Stimulated activated CD8-positive, alpha-beta memory T cell treated with anti-CD3 and anti-CD28 coated beads, Interleukin-4, amount 100 ng/mL, for 48 hours (primary cell): ENCODE results near the gene OSR1.
"Not testable (repeated sequence)": the region's sequence is repeated elsewhere in the genome, so short reads cannot be mapped to it uniquely, and the experiment has no call there.

ENCODE experiments used
- DNase-seq: peaks from one replicate; pipeline ENCODE4 v3.0.0-alpha.2; 2020

The OSR1 gene

DNA sequence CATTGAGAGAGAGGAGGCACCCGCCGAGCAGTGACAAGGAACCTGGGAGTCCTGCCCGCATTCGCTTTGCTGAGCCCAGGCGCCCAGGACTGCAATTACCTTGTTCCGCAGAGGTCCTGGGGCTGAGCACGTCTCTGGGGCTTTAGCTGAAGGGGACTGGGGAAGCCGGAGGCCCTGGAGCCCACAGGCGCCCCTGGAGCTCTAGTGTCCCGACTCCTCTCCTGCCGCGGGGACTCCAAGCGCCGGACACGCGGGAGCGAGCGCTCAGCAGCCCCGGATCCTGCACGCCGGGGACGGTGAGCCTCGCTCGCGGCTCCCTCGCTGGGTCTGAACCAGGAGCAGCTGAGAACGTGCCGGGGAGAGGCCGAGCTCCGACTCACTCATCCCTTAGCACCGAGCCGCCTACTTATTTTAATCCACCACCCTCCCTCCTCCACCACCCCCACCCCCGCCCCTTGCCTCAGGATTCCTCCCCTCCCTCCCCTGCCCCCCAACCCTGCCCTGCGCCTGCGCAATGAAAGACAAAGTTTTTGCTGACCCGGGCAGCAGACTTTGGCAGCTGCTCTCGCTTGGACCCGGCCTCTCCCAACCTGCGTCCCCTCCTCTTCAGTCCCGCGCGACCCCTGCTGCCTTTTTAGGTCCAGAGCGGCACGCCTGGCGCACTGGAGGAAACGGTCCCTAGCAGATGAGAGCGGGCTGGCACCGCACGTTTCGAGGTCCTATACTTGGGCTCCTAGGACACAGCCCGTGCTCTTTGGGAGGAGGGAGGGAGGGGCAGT is at the start of gene OSR1:
Gene OSR1 (minus strand): TSS at position 382 of the 779 bp plus-strand sequence. CDS start 4,818 bp downstream, outside the sequence.
- no peak for DNase-seq

DNA sequence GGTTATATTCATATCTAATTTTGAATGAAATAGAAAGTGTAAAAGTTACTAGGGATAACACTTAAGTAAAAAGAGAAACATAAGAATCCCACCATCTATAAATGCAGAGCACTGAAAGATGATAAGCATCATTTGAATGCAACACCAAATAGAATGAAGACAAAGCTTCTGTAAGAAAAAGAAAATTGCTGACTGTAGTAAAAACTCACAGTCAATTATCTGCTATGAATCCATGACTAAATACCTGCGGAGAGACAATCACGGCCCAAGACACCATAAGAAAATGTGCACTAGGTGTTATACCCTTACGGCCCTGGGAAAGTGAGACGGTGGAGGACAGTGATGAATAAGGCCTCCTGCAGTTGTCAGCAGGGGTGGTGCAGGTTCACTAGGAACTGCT is 45.4 kb upstream of the OSR1 start:
- no peak for DNase-seq

DNA sequence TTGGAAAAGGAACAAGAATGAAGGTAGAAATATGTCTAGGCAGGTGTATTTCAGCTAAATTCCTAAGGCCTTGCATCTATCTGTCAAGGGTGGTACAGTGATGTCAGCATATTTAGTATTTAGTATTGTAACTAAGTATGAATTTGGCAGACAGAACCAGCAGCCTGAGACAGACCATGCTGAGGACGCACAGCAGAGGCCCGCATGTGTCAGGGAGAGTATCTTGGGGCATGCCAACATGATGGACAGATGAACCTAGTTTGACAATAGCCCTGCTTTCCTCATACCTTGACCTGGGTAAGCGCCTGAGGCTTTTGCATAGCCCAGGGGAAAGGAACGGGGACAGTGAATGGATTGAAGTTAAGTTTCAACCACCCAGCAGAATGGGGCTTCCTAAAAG is 33.8 kb upstream of the OSR1 start:
- DNase-seq, result no peak

DNA sequence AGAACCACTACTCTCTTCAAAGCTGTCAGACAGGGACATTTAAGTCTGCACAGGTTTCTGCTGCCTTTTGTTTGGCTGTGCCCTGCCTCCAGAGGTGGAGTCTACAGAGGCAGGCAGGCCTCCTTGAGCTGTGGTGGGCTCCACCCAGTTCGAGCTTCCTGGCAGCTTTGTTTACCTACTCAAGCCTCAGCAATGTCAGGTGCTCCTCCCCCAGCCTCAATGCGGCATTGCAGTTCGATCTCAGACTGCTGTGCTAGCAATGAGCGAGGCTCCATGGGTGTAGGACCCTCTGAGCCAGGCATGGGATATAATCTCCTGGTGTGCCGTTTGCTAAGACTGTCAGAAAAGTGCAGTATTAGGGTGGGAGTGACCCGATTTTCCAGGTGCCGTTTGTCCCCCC is 31.0 kb upstream of the OSR1 start:
- DNase-seq, result not testable (repeated sequence)

DNA sequence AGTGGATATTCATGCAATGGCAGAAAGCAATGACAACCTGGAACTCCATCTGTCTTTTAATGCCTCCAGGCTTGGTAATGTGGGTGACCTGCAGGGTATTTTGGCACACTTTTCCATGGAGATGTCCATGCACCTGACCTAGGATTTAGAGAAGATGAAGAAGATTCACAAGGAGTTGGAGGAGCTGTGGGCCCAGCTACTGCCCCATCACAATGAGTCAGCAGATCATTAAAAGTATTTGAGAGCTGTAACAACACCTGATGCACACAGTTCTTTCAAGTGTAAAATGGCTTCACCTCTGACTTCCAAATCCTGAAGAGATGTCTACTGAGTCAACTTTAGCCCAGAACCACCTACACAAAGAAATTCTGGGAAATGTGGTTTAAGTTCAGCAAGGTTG is 22.1 kb upstream of the OSR1 start:
- no peak for DNase-seq

DNA sequence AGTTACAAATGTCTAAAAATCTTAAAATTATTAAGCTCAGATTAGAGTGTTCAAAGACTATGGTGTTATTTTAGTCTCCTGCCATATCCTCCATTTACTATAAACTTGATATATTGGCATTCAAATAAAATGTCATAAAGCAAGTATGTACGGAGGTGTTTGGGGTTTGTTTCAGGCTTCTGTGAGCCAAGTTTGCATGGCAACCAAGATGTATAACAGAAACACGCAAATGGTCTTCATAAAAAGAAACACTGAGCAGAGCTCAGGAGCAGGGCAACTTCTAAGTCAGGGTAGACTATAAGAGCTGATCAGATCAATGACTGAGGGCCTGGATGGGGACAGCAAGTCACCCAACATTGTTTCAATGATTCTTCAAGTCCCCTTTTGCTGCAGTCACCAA is 20.5 kb upstream of the OSR1 start:
- no peak for DNase-seq

DNA sequence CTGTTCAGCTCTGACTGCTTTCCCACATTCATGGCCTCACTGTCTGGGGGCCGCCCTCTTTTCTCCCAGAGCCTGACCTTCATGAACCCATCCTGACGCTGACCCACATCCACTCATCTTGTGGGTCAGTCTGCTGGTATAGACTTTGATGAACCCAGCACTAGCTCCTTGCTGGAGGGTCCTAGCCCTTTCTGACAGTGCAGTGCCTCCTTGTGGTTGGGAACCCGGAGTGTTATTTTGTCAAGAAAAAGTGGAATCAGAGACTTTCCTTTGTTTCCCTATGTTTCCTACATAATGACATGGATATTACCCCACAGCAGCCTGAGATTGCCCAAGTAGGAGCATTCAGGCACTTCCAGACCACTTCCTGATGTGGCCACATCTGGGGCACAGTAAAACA is 19.3 kb upstream of the OSR1 start:
- no peak for DNase-seq

DNA sequence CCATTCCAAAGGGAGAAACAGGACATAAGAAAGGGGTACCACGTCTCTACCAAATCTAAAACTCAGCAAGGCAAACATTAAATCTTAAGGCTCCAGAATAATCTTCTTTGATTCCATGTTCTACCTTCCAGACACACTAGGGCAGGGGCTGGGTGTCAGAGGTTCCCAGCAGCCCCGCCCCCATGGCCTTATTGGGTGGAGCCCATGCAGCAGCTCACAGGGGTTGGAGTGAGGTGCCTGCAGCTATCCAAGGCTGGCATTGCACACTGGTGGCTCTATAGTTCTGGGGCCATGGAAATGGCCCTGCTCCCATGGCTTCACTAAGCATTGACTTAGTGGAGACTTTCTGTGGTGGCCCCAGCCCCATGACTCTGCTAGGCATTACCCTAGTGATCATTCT is 14.9 kb upstream of the OSR1 start:
- no peak for DNase-seq

DNA sequence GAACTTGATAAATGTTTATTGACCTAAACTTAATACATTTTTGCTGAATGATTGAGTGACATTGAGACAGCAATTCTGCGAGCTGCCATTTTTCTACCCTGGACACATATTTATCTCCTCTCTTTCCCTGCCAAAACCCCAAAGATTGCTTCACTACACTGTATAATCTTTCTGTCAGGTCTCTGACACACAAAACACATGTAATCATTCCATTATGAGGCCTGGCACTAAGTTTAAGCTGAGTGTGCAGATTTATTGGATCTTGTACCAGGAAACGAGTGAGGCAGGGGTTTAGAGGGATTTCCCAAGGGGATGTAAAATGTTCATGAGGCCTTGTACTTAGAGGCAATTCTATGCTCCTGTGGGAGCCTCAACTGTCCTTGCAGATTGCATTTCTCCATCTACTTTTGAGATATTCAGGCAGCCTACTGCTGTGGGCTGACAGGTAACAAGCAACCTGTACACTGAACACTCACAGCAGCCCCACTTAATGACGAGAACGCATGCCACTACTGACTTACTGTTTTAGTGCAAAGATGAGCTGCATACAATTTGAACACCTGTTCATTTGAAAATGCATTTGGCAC is 13.7 kb upstream of the OSR1 start:
- no peak for DNase-seq

DNA sequence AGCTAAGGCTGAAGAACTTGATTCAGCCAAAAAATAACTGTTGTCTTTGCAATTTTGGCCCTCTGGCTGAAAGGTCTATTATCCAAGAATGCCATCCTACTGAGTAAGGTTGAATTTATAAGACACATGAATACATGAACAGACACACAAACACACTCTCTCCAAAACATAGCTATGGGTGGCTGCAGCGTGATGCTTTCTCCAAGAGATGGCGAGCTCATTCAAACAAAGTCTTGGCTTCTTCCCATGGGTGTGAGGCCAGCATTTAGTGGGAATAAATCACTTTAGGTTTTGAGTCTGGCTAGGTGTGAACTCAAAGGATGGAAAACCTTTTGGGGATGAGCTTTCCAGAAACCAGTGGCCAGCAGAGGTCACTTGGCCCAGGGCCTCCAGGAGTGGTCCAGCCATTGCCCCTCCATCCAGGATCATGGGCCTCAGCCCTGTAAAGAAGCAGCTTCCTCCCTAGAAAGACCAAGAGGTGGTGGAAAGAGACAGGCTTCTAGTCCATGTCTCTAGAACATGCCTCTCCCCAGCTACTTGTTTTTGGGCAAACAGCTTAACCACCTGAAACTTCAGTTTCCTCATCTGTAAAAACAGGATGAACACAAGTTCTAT is 11.0 kb upstream of the OSR1 start:
- DNase-seq, result no peak

DNA sequence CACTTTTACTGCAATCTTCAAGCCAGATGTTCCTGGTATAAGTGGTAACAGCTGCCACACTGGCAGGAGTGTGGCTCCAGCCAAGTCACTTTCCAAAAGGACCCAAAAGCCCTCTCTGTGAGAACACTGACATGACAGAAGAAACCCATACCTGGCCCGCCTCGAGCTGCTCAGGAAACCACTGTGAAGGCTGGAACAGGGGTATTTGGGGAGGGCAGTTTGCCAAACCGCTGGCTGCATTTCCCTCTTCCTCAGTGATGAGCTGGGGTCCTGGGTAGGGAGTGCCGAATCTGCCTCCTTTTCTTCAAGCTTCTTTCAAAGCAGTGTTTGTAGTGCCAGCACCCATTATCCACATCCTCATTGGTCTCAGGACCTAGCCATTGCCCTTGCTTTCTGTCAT is 10.3 kb upstream of the OSR1 start:
- no peak for DNase-seq

DNA sequence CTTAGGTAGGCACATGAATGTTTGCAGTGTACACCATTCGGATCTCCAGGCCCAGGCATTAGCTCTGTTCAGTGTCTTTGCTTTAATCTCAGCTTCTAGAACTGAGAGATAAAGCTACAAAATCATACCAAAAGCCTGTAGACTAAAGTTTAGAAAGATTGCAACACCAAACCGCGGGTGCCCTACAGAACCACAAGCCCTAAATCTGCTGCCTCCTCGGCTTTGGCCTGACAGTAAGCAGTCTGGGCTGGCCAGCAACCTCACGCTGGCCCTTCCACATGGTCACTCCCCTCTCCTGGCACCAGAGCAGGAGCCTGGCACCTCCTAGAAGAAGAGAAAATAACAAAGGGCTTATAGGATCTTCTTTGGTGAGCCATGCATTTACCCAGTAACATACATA is 8.9 kb upstream of the OSR1 start:
- DNase-seq, result no peak

DNA sequence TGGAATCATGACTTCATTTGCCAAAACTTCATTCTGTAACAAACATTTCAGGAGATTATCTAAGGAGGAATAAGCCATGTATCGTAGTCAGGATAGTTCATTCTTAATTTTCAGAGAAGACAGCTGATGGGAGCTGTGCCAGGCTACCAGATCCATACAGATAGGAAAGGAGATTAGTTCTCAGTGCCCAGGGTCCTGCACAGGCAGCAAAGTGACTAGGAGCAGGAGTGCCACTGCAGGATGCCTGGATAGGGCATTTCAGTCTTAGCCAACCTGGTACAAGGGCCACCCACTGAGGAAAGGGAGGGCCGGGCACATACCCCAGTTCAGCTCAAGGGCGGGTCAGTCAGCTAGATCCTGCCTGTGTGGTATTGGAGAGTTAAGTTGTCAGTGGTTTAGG is 6.7 kb upstream of the OSR1 start:
- DNase-seq, result no peak

DNA sequence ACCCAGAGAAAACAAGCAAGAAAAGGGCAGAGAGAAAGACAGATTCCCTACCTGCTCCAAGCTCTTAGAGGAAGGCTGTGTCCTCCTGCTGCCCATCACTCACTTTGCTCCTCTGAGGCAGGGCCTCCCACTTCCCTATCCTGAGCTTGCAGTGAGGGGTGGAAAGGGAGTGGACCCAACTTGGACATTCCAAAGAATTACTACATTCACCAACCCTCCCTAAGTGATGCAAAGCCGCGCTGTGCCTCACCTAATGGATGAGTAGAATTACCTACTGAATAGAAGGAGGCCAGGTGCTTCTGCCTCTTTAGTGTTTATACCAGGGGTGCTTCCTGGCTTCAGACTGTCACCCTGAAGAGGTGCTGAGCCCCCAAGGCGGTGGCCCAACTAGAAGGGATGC is 5.6 kb upstream of the OSR1 start:
- DNase-seq, result no peak

DNA sequence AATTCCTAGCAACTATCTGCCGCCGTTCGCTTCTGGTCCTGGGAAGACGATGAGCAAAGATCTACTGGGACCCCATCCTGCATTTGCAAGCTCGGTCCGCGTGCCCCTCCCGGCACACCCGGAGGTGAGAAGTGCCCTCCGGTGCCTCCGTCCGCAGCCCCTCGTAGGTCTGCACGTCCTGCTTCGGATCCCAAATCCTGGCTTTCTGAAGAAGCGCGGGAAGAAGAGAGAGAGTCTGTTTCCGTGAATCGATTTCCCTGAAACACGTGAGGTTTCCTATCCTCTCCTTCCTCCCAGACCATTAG is 5.0 kb upstream of the OSR1 start:
- no peak for DNase-seq

DNA sequence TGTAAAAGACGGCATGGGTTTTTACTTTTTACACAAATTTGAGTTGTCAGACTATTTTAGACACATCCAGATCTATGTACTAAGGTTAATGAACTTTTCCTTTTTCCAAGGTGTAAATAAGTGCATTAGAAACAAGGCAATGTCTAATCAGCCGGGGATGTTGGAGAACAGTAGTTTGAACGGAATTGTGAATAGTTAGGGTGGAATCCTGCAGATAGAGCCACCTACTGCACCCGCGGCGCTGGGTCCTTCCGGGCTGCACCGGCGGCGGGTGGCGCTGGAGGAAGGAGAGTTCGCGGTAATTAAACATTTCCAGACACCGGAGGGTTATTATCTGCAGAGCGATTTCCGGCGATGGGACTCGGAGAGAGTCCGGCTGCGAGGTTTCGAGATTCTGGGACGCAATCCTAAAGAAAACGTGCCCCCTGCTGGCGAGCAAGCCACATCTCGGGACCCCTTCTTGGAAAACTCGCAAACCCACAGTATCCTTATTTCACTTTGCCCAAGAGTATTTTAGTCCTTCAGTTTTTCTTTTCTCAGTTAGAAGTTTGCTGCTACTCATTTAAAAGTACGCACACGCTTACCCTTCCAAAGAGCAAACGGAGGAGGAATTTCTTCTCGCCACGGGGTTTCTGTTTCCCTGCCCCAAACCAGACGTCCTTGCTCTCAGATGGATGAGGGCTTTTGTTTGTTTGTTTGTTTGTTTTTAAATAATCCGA is 4.5 kb upstream of the OSR1 start:
- peak; percentile 75 for DNase-seq

DNA sequence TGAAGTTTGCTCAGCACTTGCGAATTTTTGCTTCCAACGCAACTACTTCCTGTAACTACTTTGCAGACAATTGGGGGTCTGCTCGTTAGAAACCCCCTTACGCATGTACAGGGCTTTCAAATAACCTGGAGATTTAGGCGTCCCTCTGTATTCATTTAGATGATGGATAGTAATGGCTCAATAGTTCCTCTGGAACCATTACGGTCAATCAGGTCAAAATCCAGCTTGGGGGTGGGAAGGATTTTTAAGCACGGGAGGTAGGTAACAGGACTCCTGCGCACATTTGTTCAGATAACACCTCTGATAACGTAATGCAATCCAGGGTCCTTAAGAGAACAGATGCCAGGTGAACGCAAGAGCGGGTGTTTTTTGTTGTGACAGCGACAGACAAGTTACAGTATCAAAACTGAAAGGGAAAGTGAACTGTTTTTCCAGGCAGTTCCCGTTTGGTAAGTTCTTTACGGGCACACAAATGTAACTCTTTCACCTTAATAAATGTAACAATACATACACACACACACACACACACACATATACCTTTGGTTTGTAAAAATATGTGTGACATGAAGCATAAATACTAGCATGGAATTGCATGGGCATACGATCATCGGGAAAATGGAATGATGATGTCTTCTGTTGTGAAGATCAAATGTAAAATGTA is 3.8 kb upstream of the OSR1 start:
- DNase-seq, result no peak

DNA sequence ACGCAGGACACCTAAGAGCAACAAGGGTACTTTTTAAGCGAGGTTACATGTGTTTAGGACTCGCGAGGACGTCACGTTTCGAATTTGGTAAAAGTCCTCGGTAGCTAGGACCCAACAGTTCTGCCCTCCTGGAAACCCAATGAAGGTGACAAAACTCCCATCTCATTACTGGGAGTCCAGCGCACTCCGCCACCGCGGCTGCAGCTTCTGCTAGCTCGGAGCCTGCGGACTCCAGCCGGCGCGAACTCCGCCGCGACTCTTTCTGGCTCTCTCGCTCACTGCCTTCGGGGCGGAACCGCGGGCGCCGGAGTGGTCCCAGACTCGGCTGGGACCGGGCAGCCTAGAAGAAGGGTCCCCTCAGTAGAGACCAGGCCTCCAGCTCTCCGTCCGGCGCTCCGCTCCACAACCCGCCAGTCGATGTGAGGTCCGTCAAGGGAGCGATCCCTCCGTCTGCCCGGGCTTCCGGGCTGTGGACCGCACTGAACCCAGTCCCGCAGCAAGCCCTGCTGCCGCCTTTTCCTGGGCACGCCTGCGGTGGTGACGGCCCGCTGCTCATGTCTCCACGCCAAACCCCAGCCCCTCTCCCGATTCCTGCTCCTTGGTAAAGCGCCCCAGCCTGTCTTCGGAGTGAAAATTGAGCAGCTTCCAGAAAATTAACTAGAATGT is 3.0 kb upstream of the OSR1 start:
- no peak for DNase-seq

DNA sequence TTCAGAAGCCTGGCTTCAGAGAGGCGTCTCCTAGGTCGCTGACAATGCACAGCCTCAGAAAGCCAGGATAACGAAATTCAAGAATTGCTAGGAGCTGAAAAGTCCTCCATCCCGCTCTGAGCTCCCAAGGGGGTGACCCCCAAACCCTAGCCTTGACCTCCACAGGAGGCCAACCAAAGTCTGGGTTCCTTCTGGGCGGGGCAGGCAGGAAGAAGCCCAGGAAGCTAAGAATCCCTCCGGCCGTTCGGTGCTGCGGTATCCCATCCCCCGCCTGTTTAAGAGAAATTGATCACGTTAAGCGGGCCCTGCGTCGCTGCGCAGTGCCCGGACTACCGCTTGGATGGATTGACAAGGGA is 2.5 kb upstream of the OSR1 start:
- DNase-seq, result no peak

DNA sequence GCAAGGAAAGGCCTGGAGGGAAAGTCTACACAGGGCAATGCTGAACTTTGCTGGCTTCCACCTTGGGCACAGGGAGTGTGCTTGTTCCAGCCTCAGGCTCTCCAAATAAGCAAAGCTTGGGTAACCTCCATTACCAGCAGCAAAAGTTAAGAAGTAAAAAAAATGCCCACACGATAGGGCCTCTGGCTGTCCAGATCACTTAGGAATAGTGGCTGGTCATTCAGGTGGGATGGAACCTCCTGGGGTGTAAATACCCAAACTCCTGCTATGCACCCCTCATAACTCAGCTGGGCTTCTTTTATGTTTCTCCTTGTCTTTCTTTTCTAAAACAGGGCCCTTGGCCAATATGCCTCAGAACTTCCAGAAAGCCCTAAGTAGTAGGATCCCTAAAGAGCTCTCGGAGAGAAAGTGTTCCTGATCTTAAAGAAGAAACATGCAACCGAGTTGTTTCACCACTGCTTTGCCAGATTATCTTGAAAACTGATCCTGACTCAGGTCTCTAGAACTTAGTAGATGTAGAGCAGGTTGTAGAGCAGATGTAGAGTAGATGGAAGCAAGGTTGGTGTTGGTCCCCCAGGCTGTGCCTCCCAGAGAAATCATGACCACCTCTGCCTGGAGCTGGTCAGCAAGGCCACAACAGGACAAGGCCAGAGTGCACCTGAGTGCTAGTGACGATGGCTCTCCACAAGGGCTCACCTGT is 2.0 kb upstream of the OSR1 start:
- no peak for DNase-seq

DNA sequence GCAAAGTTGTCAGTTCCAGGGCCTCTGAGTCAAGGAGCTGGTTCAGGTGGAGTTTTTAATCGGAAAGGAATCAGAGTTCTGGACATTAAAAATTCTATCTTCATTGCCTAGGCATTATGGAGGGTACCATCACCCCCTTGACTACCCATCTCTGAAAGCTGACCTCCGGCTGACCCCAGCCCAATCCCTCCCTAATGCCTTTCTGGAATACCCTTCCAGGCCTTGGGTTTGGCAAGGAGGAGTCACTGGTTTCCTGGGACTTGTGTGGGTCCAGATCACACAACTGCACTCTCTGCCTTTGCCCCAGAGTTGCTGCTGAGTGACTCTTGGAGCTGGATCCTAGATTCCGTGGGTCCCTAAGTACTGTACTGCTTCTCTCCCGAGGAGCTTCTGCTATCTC is 1.0 kb upstream of the OSR1 start:
- no peak for DNase-seq

DNA sequence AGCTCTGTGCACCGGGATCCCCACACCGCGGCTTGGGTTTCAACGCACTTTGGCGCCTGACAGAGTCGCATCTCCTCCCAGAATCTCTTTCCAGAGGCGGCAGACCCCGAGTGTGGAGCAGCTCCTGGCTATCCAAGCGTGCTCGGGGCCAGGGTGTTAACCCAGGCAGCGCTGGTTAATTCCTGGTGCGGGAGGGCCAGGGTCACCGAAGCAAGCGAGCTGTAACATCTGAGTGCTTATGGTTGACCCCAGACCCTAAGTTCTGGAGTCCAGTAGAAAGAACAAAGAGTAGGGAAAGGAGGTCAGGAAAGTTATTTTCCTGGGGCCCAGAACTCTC is 566 bp upstream of the OSR1 start:
- DNase-seq, result no peak
